Right renal cortex interstitium (tissue), 3 donors: ENCODE results near the gene NAPB. TPM values are rescaled to one million over a fixed set of nuclear protein-coding genes. Genes with fewer than 3 reads are reported as not detected.
"Not testable (repeated sequence)": the region's sequence is repeated elsewhere in the genome, so short reads cannot be mapped to it uniquely, and the experiment has no call there.

ENCODE experiments used
- DNase-seq, 3 donors: peaks; one replicate each; pipeline ENCODE4 v3.0.0-alpha.2; 2013; ENCODE audit warnings: low read depth in 3 of 3, low spot score in 2 of 3
- polyA plus RNA-seq, 3 donors: library from polyadenylated mRNA; unstranded; fragments of 120-200 nt; gene quantifications; one replicate each; pipeline ENCODE4 v1.2.1, GENCODE V29; 2013; ENCODE audit not compliant: insufficient read length in 3 of 3

NAPB gene
- polyA plus RNA-seq, result 10 to 100 TPM; 14.4 to 18.6 (median 17.5) TPM

DNA sequence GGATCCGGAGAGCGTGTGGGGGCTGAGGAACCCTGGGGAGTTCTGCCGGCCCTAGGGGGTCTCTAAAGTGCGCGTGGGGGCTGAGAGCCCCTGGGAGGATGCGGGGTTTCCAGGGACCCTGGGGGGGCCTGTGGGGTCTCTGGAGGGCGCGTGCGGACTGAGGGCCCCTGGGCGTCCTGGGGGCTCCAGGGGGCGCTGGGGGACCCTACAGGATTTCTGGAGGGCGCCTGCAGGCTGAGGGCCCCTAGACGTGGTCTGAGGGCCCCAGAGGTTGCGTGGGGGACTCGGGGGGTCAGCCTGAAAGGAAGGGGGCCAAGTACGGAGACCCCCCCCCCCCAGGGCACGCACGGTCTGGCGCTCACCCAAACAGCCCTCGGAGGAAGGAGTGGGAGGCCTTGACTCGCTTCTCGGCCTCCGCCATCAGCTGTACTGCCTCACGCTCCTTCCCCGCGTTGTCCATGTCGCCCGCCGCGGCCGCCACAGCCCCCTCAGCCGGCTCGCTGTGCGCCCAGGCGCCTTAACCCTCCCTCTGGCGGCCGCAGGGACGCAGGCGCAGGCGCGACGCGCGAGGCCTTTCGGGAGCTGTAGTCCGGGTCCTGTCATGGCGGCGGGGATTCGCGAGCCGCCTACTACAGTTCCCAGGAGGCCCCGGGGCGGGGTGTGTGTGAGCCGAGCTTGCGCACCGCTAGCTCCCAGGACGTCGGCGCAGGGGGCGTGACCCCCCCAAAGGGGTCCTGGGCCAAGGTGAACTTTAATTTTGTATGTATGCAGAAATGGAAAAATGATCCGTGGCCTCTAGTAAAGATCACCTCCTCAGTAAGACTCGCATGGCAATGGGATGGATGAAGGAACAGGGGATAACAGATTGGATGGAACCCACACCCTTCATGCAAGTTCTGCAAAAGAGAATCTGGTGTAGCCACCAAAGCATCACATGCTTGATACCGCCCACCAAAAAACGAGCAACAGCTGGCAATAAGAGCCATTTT lies at the start of gene NAPB:
Gene NAPB, minus strand, starts transcription at position 546 of the 989 bp plus-strand sequence. Its CDS starts 86 bp downstream, at position 460.
- peak; percentile 74 to 89 (median 78) for DNase-seq

DNA sequence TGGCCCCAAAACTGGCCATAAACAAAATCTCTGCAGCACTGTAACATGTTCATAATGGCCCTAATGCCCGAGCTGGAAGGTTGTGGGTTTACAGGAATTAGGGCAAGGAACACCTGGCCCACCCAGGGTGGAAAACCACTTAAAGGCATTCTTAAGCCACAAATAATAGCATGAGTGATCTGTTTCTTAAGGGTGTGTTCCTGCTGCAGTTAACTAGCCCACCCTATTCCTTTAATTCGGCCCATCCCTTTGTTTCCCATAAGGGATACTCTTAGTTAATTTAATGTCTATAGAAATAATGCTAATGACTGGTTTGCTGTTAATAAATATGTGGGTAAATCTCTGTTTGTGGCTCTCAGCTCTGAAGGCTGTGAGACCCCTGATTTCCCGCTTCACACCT lies 45.7 kb upstream of the NAPB start:
- DNase-seq, result not testable (repeated sequence)

DNA sequence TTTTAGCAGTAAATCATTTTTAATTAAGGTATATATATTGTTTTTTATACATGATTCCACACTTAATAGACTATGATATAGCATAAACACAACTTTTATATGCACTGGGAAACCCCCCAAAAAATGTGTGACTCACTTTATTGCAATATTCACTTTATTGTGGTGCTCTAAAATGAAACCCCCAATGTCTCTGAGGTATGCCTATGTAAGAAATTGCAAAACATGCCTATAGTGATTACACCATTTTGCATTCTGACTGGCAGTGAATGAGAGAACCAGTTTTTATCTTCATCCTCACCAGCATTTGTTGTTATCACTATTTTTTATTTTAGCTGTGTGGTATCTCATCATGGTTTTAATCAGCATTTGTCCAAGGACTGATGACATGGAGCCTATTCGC lies 39.9 kb upstream of the NAPB start:
- DNase-seq, result no peak

DNA sequence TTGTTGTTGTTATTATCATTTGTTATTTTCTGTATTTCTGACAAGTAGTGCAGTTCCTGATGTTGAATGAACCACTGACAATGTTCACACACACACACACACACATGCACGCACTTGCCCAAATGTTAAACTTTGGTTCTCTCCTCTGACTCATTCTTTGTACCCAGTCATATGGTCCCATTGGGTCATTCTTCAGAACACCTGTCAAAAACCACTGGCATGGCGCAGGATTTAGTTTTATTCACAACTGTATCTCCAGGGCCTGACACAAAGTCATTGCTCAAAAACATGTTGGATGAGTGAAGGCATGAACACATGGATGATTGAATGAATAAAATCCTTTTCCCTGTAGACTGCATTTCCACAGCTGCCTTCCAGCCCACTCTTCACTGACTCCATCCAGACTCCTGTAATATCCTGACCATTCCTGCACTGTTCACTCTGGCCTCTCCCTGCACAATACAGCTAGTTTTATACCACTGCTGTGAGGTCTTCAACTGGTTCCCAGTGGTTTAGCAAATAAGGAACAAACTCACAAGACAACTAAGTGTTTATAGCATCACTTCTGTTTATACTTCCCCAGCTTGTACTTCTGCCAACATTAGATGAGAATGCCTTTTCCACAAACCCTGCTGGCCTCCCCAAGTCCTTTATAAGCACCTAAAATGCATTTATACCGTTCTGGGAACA lies 38.3 kb upstream of the NAPB start:
- DNase-seq, result no peak

DNA sequence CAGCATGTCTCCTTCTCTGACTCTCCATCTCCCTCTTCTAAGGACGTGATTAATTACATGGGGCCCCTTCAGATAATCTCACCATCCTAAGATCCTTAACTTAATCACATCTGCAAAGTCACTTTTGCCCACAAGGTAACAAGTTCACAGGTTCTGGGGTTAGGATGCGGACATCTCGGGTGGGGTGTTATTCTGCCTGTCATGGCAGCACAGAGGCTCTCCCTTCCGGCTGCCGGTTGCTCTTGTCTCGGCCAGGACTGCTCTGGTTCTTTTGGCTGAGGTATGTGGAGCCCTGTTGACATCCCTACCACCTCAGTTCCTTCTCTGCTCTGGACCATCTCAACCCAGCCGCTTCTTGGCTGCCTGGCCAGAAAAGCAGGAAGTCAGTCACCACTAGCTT lies 35.6 kb upstream of the NAPB start:
- no peak for DNase-seq

DNA sequence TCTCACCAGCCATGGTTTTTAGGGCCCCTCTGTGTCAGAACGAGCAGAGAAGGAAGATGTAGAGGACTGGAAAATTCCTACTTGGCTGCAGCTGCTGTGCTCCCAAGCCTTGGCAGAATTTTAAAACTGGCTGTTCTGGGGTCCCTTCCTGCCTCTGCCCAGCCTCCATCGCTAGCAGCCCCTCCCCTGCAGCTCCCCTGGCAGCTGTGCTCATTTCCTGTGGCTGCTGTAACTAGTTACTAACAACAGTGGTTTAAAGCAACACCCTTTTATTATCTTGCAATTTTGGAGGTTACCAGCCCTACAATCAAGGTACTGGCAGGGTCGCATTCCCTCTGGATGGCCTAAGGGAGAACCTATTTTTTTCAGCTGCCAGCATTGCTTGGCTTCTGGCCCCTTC lies 35.1 kb upstream of the NAPB start:
- no peak for DNase-seq

DNA sequence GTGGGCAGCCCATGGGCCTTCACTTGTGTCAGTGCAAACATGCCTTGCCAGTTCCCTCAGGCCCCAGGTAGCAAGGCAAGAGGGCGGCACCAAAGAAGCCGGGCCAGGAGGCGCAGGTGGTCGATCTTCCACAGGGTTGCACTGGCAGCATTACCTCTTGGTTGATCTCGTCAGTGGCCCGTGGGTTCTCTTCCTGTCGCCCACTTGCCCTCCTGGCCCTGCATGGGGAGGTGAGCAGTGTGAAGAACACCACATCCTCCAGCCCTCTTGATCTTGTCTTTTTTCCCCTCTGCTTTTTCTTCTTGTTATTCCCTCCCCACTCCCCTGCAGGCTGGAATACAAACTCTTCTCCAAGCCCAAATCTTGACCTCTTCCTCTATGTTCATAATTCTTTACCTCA lies 34.4 kb upstream of the NAPB start:
- DNase-seq, result no peak

DNA sequence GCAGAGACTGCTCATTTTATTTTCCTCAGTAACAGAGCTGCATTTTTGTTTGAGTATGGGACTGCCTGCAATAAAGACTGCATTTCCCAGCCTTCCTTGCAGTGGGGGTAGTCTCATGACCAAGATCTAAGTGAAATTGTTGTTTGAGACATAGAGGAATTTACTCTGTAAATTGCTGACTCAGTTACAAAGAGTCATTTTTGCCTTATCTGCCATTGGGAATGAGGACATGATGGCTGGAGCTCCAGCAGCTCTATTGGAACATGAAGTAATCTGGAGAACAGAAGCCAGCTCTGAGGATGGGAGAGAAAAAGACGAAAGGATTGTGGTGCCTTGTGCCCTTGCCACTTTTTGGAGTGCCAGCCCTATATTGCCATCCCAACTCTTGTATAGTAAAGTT lies 33.5 kb upstream of the NAPB start:
- DNase-seq, result no peak

DNA sequence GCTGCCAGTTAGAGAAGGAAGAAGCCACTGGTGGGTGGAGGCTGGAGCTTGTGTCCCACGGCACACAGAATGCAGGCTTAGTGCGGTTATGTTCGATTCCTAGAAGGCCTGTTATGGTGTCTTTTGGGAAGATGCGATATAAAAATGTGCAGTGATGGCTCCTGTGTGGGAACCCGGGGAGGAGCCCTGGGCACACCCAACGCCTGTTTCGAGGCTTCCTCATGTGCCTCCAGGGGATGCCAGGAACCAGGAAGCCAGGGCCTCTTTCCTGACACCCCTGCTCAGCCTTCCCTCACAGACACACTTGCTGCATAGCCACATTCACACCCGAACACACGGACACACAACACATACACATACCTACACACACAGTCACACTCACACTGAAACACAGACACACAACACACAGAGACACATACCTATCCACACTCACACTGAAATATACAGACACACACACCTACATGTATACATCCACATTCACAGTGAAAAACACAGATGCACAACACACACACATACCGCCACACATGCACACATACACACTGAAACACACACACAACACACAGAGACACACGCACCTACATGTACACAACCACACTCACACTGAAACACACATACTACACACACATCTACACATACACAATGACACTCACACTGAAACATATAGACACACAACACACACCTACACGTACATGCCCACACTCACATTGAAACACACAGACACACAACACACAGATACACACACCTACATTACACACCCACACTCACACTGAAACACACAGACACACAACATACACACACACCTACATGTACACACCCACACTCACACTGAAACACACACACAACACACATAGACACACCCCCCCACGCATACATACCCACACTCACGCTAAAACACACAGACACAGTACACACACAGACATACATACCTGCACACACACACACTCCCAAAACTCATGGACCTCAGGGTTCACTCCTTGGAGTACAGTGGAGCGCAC lies 32.6 kb upstream of the NAPB start:
- no peak for DNase-seq

DNA sequence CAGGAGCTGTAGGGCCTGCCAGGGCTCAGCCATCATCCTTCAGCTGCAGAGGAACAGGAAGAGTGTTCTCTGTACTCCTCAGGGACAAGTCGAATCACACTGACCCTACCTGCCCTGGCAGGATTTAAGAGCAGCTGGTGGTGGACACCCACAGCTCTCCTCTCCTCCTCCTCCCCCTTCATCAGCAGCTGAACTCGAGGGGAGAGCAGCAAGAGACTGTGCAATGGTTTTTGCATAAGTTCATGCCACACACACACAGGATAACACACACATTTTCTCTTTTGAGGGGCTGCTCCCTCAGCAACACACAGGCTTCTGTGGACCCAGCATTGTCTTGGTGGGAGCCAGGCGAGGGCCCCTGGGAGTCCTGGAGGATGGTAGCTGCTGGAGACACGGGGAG lies 31.5 kb upstream of the NAPB start, which contains the start of gene CST11:
Gene CST11, minus strand, starts transcription at position 101 of the 400 bp plus-strand sequence. Its CDS starts 65 bp downstream, at position 36.
- no peak for DNase-seq

DNA sequence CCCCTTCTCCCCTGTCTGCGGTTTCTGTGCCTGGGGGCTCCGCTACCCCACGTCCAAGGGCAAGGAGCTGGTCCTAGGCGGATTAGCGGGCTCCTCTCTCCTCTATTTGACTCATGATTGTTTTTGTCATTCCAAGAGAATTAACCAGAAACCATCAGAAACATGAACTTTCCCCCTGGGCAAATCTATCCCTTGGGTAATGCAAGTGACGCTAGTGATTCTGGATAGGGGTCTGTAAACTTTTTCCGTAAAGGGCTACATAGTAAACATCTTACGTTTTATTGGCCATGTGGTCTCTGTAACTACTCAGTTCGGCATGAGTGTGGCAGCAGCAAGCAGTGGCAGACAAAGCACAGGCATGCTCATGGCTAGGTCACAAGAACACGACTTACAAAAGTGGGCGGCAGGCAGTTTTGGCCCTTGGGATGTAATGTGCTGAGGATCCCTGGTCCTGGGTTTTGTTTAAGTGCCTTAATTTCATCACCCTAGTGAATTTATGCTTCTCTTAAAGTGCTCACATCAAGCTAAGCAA lies 30.7 kb upstream of the NAPB start:
- no peak for DNase-seq

DNA sequence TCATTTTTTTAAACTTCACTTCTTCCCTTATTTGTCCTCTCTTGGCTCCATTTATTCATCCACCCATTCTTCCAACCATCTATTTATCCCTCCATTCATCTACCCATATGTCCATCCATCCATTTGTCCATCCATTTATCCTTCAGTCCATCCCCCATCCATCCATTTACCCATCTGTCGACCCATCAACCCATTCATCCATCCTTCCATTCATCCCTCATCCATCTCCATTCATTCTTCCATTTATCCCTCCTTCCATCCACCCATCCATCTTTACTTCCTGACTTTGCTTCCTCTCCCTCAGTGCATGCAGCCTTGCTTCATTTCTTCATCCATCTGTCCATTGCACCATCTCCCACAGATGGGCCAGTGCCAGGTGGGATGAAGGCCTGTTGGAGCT lies 29.6 kb upstream of the NAPB start:
- DNase-seq, result no peak

DNA sequence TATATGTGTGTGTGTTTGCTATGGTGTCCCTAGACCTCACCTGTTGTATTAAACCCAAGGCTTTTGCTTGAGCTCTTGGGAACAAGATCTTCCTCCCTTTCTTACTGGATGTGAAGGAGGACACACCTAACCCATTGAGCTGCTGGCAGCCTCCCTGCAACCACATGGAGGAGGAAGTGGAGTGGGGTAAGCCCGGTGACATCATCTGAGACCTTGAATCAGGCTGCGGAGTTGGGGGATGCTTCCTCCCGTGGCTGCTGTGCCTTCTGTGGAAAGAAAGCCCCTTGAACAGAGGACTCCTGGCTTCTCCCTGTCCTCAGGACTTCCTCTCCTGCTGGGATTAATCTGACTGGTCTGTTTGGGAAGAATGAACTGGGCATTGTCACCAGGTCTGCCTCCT lies 28.1 kb upstream of the NAPB start:
- no peak for DNase-seq

DNA sequence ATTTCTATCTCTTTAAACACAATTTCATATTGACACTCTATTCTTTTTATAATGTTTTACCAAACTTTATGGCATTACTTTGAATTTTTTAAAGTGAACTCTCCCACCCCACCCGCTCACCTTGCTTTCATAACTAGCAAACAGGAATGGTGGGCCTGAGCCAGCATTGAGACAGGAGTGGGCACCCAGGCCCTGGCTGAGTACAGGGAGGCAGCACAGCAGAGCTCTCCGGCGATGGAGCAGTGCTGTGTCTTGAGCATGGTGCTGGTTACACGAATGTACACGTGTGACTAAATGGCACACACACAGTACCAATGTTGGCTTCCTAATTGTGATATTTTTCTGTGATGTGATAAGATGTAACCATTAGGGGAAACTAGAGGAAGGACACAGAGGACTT lies 26.9 kb upstream of the NAPB start:
- DNase-seq, result no peak

DNA sequence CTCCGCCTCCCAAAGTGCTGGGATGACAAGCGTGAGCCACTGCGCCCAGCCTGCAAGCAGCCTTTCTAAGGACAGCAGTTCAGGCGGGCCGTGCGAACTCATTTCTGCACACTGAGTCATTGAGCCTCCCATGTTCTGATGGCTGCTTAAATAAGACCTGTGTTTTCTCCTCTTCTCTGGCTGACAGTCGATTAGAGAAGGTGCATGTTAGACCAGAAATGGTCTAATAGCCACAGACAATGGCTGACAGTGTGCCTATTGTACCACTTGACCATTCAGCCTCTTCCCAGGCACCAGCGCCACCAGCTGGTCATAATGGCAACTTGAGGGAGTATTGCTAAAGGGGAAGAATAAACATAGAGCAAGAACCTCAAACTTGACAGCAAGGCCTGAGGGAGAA lies 25.2 kb upstream of the NAPB start:
- DNase-seq, result no peak

DNA sequence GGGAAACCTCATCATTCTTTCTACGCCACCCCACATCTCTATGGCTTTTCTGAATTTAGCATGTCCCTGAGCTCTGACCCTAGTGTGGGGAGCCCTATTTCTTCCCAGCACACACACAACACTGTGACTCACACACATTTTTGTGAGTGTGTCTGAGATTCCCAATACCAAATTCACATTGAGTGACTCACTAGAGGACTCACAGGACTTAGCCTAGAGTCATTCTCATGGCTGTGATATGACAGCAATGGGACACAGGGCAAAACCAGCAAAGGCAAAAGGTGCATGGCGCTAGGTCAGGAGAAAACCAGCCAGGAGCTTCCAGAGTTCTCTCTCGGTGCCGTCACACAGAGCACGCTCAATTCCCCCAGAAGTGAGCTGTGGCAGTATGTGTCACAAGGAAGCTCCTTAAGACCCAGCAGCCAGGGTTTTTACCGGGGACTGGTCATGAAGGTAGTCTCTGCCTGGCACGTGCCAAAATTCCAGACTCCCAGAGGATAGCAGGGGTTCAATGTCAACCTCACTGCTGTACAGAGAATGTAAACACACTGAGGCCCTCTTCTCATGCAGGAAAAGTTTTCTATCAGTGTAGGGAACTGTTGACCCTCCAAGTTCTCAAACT lies 24.4 kb upstream of the NAPB start:
- no peak for DNase-seq

DNA sequence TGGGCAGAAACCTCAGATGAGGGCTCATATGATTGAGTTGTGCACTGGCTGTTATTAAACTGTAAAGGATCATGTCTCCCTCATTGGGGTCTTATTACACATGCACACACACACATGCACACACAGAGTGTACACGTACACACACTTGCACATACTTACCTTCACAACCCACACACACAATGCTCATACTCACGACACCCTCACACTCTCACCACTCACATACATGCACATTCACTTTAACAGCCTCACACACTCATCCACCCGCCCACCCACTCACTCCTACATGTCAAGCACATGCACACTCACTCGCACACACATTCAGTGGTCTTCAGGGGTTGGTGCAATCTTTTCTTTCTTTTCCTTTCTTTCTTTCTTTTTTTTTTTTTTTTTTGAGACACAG lies 23.6 kb upstream of the NAPB start:
- DNase-seq, result no peak

DNA sequence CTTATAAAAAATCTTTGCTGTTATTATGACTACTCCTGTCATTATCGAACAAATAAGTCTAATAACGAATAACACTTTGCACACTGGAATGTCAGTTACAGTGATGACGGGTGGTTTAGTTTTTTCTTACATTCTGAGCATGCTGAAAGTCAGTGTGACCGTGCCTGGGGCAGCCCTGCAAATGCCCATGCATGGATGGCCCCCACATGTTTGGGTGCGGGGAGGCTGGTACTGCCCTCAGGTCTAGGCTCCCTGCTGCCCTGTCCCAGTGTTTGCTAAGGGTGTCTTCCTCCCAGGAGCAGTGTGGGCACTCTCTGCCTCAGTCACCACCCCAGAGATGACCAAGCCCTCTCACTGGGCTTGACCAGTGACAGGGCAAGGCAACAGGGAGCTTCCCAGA lies 21.1 kb upstream of the NAPB start:
- no peak for DNase-seq

DNA sequence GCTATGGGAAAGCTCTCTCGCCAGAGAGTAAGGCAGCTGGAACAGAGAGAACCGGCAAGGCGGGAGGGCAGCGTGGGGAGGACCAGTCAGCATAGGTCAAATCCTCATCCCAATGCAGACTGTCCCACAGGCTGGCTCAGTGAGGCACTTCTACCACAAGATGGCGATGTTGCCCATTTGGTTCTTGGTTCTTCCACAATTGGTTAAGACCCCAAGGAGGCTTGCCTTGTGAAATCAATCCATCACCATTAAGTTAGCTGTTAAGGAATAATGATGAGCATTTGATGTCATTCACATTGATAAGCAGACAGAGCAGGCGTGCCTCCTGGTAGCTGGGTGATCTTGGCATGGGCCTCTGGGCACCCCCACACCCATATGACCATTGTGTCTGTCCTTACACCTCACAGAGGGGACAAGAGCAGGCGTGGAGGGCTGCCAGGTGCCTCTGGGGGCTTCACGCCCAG lies 20.6 kb upstream of the NAPB start:
- peak in 2 of 3 donors; percentile 65 to 69 for DNase-seq

DNA sequence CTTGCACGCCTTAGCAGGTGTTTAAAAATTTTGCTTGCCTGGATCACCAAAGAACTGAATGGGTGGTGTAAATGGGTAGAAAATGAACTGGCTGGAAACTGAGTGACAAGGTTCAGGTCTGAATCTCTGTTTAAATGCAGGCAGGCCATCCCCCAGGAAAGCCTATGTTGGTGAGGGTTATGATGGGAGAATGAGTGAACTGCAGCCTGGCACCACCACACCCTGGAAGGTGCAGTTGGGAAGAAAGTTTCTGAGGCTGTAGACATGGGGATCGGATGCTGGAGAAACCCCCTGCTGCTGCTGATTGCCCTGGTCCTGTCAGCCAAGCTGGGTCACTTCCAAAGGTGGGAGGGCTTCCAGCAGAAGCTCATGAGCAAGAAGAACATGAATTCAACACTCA lies 18.7 kb upstream of the NAPB start:
- DNase-seq, result no peak
